Aorta (tissue), 5 donors: ENCODE data around the gene L1CAM. TPM values are rescaled to one million over a fixed set of nuclear protein-coding genes. Genes with fewer than 3 reads are reported as not detected.

ENCODE experiments used
- ATAC-seq: fragments of 200-7000 bp; cut with Tn5 transposase; one replicate; pipeline ENCODE4 v1.9.1; 2022; ENCODE audit warnings: moderate library complexity; ENCODE audit not compliant: low FRiP score
- DNase-seq, 2 donors: peaks; one replicate each; pipeline ENCODE4 v3.0.0-alpha.2; 2020
- H3K27ac ChIP-seq, 2 donors: one replicate each; pipeline ENCODE4 v1.5.1; 2013; ENCODE audit warnings: low read length in 2 of 2, mild to moderate bottlenecking in 2 of 2, moderate library complexity in 2 of 2, control low read depth in 1 of 2, inconsistent platforms in 1 of 2, low read depth in 1 of 2
- H3K27me3 ChIP-seq, 2 donors: one replicate each; pipeline ENCODE4 v1.6.1; 2013; ENCODE audit warnings: control low read depth in 1 of 2, low read length in 1 of 2, mild to moderate bottlenecking in 1 of 2, moderate library complexity in 1 of 2; ENCODE audit not compliant: insufficient read depth in 2 of 2, control insufficient read depth in 1 of 2
- H3K36me3 ChIP-seq, 2 donors: one replicate each; pipeline ENCODE4 v1.6.1; 2013; ENCODE audit warnings: control low read depth in 1 of 2, low read length in 1 of 2, mild to moderate bottlenecking in 1 of 2; ENCODE audit not compliant: insufficient read depth in 2 of 2, control insufficient read depth in 1 of 2
- H3K4me1 ChIP-seq, 2 donors: one replicate each; pipeline ENCODE4 v1.6.1; 2013; ENCODE audit warnings: low read length in 2 of 2, control low read depth in 1 of 2, mild to moderate bottlenecking in 1 of 2, moderate library complexity in 1 of 2; ENCODE audit not compliant: insufficient read depth in 2 of 2, control insufficient read depth in 1 of 2
- H3K4me3 ChIP-seq, 2 donors: one replicate each; pipeline ENCODE4 v1.5.1; 2013; ENCODE audit warnings: low read length in 2 of 2, control low read depth in 1 of 2, mild to moderate bottlenecking in 1 of 2
- H3K9me3 ChIP-seq: one replicate; pipeline ENCODE4 v1.6.1; 2013; ENCODE audit warnings: mild to moderate bottlenecking, low read length; ENCODE audit not compliant: control insufficient read depth
- WGBS, 2 donors: extraction: QIAGEN DNeasy Blood & Tissue Kit; methylation state at CpG; one replicate each; pipeline ENCODE4 v1.1.7; 2013; 5-methylcytosine and 5-hydroxymethylcytosine counted together
- intact Hi-C, 2 donors: fragments of 100-400 bp; cut with DNase I; formaldehyde crosslinking; loops; one replicate each; pipeline versions ENCODE4 v1.14.2 to v1.15.0; 2022
- polyA plus RNA-seq, 2 donors: library from polyadenylated mRNA; stranded (reverse); fragments of 200-250 nt; gene quantifications; one replicate each; pipeline ENCODE4 v1.2.3, GENCODE V29; 2013
- total RNA-seq, 2 donors: library from RNA; stranded (reverse); fragmentation: NEBNext Ultra II Directional; extraction: Animal tissue kit (Norgen Biotek cat#: 25700); gene quantifications; one replicate each; pipeline ENCODE4 v1.2.1, GENCODE V29; 2021
- donor health status: healthy with polysubstance abuse.
- donor health status: Bipolar disorder and iron deficiency.
- donor health status: DM: no; HTN: no; CAD: no.
- donor health status: DM: no; HTN: no; CAD: no.
- donor health status: DM: yes; HTN: yes; CAD: no.

L1CAM gene
- total and polyA plus RNA-seq, 4 donors, result 1.0 to 11.6 (median 4.3) TPM; not detected in 1

DNA sequence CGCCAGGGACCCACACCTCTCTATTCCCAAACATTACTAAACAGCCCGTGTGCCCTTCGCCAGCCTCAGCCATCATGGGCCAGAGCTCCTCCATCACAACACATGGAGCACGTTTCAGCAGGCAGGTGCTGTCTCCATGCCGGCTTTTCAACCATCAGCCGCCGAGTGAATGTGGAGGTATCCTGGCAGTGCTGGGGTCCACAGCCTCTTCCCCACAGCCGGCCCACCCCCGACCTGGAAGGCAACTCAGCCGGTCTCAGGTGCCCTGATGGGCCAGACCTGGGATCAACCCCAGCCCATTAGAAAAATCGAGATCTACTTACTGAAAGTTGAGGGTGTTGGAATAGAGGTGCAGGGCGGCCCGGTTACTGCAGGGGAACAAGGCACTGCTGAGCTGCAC lies 45.8 kb upstream of the L1CAM start:
- no peaks in the 10 kb centered on the region for H3K27me3 ChIP-seq
- H3K27ac ChIP-seq, result no peak overlapping the region
- DNase-seq (no peak), ATAC-seq (no peak)
- no peaks in the 10 kb centered on the region for H3K9me3 ChIP-seq
- no peaks in the 10 kb centered on the region for H3K36me3 ChIP-seq
- WGBS, 2 donors, result 88 to 92% methylated on average over 13 of the region's 13 CpGs
- no peaks in the 10 kb centered on the region for H3K4me1 ChIP-seq
- no peak overlapping the region for H3K4me3 ChIP-seq
- intact Hi-C loops, result no loop called here

DNA sequence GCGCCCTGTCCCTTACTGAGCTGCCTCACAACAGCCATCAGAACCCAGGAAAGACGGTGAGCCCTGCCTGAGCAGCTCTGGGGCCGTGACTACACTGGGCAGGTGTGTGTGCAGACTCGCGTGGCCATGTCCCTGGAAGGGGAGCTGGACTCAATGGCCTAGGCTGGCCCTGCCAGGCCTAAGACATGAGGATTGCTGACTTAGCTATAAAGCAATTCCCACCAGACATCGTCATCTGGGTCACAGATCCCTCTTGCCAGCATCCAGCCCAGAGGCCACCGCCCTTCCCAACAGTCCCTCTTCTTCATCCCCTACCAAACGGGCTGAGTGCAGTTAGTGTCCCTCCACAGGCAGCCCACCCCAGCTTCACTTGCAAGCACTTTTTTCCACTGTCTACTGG lies 45.2 kb upstream of the L1CAM start:
- DNase-seq, result no peak
- H3K27ac ChIP-seq, result no peak overlapping the region
- no peak overlapping the region for H3K4me3 ChIP-seq
- intact Hi-C loops, result no loop called here
- H3K27me3 ChIP-seq, result no peaks in the 10 kb centered on the region
- 88% methylated on average over 8 of the region's 8 CpGs for WGBS, 2 donors
- ATAC-seq, result no peak
- no peaks in the 10 kb centered on the region for H3K36me3 ChIP-seq
- H3K9me3 ChIP-seq, result no peaks in the 10 kb centered on the region
- H3K4me1 ChIP-seq, result no peaks in the 10 kb centered on the region

DNA sequence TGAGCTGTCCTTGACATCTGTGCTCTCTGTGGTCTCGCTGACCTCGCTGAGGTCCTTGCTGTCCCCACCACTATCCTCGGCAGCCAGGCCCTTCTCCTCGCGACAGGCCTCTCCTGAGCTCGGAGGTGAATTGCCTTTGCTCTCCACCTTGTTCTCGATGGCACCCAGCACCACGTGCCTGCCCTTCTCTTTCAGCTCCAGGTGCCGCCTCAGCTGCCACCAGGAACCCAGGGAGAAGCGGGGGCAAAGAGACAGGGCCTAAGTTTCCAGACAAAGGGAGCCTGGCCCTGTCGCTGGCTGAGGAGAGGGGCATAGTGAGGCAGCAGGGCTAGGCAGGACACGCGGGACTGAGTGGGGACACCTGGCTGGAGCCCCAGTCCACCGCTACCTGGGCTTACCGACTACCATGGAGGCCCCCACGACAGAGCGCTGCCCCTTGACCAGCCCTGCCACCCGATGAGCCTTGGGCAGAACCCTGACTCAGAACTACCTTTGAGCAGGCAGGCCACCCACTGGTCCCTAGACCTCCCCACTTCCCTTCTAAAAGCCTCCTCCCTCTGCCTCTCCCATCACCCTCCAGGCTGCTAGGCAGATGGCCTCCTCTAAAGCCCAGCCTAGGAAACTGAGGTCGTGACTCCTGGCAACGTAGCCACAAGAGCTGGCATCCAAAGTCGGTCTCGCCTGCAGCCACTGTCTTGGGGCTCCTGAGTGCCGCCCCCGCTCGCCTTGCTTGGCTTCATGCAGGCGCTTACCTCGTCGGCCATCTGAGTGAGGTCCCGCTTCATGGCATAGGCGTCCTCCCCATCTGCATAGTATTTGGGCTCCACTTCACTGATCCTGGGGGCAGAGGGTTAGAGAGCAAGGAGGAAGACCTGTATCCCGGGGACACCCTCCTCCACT lies 44.3 kb upstream of the L1CAM start:
- intact Hi-C loops, result no loop called here
- ATAC-seq (no peak), DNase-seq (no peak)
- Histone ChIP-seq H3K4me1 (no peaks in the 10 kb centered on the region), H3K27me3 (no peaks in the 10 kb centered on the region), H3K27ac (no peak overlapping the region), H3K36me3 (no peaks in the 10 kb centered on the region), H3K4me3 (no peak overlapping the region), H3K9me3 (no peaks in the 10 kb centered on the region)
- WGBS, 2 donors, result 89 to 91% methylated on average over 31 of the region's 31 CpGs

DNA sequence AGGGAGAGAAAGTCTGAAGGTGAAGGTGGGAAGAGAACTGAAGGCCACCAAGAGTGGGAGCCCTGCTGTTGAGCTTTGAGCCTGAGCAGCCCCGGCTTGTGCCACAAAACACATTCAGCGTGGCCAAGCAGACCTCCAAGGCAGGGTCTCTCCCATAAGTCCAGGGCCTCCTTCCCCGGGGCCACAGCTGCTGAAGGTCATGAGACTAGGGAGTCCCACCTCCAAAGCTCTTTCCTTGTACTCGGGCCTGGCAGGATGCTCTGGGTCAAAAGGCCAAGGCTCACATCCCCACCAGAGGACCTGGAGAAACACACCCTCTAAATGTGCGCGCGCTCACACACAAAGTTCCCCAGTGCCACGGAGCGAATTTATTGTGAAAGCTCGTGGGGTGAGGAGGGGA lies 43.6 kb upstream of the L1CAM start:
- Histone ChIP-seq H3K27ac (no peak overlapping the region), H3K36me3 (no peaks in the 10 kb centered on the region), H3K27me3 (no peaks in the 10 kb centered on the region), H3K9me3 (no peaks in the 10 kb centered on the region), H3K4me3 (no peak overlapping the region), H3K4me1 (no peaks in the 10 kb centered on the region)
- no peak for ATAC-seq
- intact Hi-C loops, result loop anchor here in 1 of 2 donors (2.0 kb wide), 1 partner anchor 43 kb away; the partner anchor contains the start of gene TMEM187
- 85 to 88% methylated on average over 10 of the region's 10 CpGs for WGBS, 2 donors
- no peak for DNase-seq

DNA sequence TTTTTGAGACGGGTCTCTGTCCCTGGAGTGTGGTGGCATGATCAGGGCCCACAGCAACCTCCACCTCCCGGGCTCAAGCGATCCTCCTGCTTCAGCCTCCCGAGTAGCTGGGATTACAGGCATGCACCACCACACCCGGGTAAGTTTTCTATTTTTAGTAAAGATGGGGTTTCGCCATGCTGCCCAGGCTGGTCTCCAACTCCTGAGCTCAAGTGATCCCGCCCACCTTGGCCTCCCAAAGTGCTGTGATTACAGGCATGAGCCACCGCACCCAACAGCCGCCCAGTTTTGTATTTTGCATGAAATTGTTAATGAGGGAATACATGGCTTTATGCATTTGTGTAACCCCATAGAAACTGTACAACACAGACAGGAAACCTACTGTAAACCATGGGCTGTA lies 42.9 kb upstream of the L1CAM start:
- no peaks in the 10 kb centered on the region for H3K27me3 ChIP-seq
- DNase-seq (no peak), ATAC-seq (no peak)
- WGBS, 2 donors, result 46 to 50% methylated on average over 9 of the region's 9 CpGs
- no peak overlapping the region for H3K27ac ChIP-seq
- no peaks in the 10 kb centered on the region for H3K4me1 ChIP-seq
- intact Hi-C loops, result loop anchor here in 1 of 2 donors (2.0 kb wide), 1 partner anchor 44 kb away; the partner anchor contains the start of gene TMEM187
- no peaks in the 10 kb centered on the region for H3K9me3 ChIP-seq
- no peak overlapping the region for H3K4me3 ChIP-seq
- H3K36me3 ChIP-seq, result no peaks in the 10 kb centered on the region

- WGBS, 2 donors, result 0 to 10% methylated on average over 75 to 76 of the region's 76 CpGs
- Histone ChIP-seq H3K27ac (peak overlapping the region in 1 of 2 donors; percentile 88), H3K36me3 (no peaks in the 10 kb centered on the region), H3K4me3 (peak overlapping the region; percentile 31 to 43), H3K4me1 (no peaks in the 10 kb centered on the region), H3K27me3 (no peaks in the 10 kb centered on the region), H3K9me3 (no peaks in the 10 kb centered on the region)
- DNase-seq (peak; percentile 98 to 99), ATAC-seq (peak; percentile 95)
- intact Hi-C loops, result loop anchor here in 1 of 2 donors (2.0 kb wide), 1 partner anchor 45 kb away; the partner anchor contains the start of gene TMEM187
These were observed 42.2 kb upstream of the L1CAM start for GRCh38 chrX:153927922-153928760.

- no peak for DNase-seq
- Histone ChIP-seq H3K4me1 (no peaks in the 10 kb centered on the region), H3K9me3 (no peaks in the 10 kb centered on the region), H3K27me3 (no peaks in the 10 kb centered on the region), H3K27ac (peak overlapping the region in 1 of 2 donors; percentile 88), H3K36me3 (no peaks in the 10 kb centered on the region), H3K4me3 (peak overlapping the region; percentile 31 to 43)
- intact Hi-C loops, result no loop called here
- no peak for ATAC-seq
- 0 to 8% methylated on average over 7 to 8 of the region's 8 CpGs for WGBS, 2 donors
These were observed 41.6 kb upstream of the L1CAM start for GRCh38 chrX:153927672-153927921.

DNA sequence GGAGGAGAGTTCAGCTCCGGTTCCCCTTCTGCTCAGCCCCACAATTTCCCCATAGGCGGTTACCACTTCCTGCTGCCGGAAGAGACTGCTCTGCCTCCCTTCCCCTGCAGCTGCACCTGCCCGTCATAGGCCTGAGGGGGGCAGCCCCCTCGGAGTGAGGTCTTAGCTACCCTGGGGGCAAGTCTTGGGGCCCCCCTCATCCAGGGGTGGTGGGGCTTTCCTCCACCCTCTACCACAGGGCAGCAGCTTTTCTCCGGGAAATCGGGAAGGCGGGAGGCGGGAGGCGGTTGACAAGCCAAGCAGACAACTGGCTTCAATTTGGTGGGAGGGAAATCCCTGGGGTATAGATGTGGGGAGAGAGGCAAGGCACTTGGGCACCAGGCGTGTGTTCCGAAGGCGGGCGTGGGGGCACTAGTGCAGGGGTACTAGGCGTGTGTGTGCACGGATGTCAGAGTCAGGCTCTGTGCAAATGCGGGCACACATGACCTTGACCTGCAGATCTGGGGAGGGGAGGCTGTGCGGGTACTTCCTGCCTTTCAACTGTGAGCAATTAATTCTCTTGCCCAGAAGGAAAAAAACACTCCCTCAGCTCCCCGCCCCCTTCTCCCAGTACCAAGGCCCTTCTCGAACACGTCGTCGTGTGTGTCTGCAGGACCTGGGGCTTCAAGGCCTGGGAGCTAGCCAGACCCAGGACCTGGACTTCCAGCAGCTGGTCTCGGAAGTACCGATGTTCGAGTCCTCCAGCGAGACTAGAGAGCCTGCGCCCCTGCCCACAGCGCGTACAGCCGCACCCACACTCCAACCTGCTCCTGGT lies 41.1 kb upstream of the L1CAM start:
- no peaks in the 10 kb centered on the region for H3K4me1 ChIP-seq
- DNase-seq (peak in 1 of 2 donors; percentile 85), ATAC-seq (peak; percentile 3)
- H3K4me3 ChIP-seq, result peak overlapping the region in 1 of 2 donors; percentile 43
- intact Hi-C loops, result no loop called here
- H3K27me3 ChIP-seq, result no peaks in the 10 kb centered on the region
- peak overlapping the region in 1 of 2 donors; percentile 88 for H3K27ac ChIP-seq
- 5 to 31% methylated on average over 29 to 31 of the region's 31 CpGs for WGBS, 2 donors
- H3K9me3 ChIP-seq, result no peaks in the 10 kb centered on the region
- no peaks in the 10 kb centered on the region for H3K36me3 ChIP-seq
